ENCODE data around the gene TMBIM1.

DNA sequence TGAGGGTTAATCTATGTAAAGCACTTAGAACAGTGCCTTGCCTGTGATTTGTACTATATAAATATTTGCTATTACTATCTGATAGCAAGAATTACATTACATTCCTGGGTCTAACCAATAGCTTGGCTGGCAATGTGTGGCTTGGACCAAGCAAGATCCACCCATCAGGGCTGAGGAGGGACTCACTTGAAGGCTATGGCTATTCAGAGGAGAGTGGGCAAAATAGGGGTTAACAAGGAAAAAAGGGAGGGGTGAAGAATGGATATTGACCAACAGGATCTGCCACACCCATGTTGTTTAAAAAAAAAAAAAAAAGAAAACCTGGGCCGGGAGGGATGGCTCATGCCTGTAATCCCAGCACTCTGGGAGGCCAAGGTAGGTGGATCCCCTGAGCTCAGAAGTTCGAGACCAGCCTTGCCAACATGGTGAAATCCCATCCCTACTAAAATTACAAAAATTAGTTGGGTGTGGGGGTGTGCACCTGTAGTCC, 20.0 kb upstream of the TMBIM1 start:
- TF ChIP-seq, protein P1, sequence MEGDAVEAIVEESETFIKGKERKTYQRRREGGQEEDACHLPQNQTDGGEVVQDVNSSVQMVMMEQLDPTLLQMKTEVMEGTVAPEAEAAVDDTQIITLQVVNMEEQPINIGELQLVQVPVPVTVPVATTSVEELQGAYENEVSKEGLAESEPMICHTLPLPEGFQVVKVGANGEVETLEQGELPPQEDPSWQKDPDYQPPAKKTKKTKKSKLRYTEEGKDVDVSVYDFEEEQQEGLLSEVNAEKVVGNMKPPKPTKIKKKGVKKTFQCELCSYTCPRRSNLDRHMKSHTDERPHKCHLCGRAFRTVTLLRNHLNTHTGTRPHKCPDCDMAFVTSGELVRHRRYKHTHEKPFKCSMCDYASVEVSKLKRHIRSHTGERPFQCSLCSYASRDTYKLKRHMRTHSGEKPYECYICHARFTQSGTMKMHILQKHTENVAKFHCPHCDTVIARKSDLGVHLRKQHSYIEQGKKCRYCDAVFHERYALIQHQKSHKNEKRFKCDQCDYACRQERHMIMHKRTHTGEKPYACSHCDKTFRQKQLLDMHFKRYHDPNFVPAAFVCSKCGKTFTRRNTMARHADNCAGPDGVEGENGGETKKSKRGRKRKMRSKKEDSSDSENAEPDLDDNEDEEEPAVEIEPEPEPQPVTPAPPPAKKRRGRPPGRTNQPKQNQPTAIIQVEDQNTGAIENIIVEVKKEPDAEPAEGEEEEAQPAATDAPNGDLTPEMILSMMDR (IDR thresholded peaks at IDR 0.05; ENCODE audit: low read depth, low read length), result no peak
- TF ChIP-seq POLR2A (IDR thresholded peaks at IDR 0.05; ENCODE audit: extremely low read depth, insufficient read length), result no peak
- TF ChIP-seq, protein P2, sequence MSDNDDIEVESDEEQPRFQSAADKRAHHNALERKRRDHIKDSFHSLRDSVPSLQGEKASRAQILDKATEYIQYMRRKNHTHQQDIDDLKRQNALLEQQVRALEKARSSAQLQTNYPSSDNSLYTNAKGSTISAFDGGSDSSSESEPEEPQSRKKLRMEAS (IDR thresholded peaks at IDR 0.05; ENCODE audit: low read depth, low read length), result no peak

All from NB4 (cell line).